Gastrocnemius medialis (tissue), 4 donors: ENCODE data around the gene CRYBG3.

ENCODE experiments used
- CTCF ChIP-seq, 5 experiments: fragments of 450-650 bp in 3 of 5; fragments of 200-600 bp in 2 of 5; sonication (generic) in 2 of 5; IDR thresholded peaks in 4 of 5; conservative IDR thresholded peaks in 1 of 5; 1 replicate in 4 of 5; 2 replicates in 1 of 5; pipeline ENCODE4 v1.5.1; 2016 to 2019; ENCODE audit warnings: antibody characterized with exemption in 5 of 5, mild to moderate bottlenecking in 3 of 5, moderate library complexity in 3 of 5
- POLR2A ChIP-seq, 2 donors: fragments of 450-650 bp; IDR thresholded peaks; one replicate each; pipeline ENCODE4 v1.6.1; 2017; ENCODE audit warnings: antibody characterized with exemption in 2 of 2, mild to moderate bottlenecking in 2 of 2, moderate library complexity in 2 of 2

- TF ChIP-seq CTCF (IDR thresholded peaks at IDR 0.05 in 4 of 5, conservative IDR thresholded peaks at IDR 0.05 in 1 of 5) (no peak), POLR2A (IDR thresholded peaks at IDR 0.05) (no peak)
Observed at GRCh38 chr3:97932387-97932801, 110.6 kb downstream of the CRYBG3 start.
